ENCODE data around the gene HLA-DOB.

The HLA-DOB gene

DNA sequence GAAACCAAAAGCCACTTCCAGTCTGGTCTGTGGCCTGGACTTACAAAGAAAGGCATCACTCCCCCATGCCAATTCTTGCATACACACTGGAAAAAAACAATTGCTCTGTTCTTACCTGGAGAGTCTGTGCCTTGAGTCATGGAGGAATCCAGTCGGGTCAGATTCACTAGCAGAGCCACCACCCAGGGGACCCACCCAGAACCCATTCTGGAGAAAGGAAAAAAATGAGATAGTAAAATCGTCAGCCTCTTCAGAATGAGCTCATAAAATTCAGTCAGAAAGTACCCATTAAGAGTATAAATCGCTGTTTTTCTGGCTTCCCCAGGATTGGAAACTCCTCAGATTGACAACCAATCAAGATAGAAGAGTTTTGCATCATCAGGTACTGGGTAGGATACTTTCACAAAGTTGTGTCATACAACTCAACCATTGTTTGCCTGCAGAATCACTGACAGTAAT is at the start of gene HLA-DOB:
Gene HLA-DOB (minus strand): TSS at position 257 of the 459 bp plus-strand sequence. CDS start 51 bp downstream, at position 206.
- no peak for FAIRE-seq

GRCh38 chr6:32865724-32866443 is 49.1 kb upstream of the HLA-DOB start:
- no peak for FAIRE-seq

- FAIRE-seq: no peak
Observed at GRCh38 chr6:32862725-32863124, 45.9 kb upstream of the HLA-DOB start.

GRCh38 chr6:32860674-32861073 is 43.9 kb upstream of the HLA-DOB start:
- FAIRE-seq: no peak

- FAIRE-seq: no peak
Observed at GRCh38 chr6:32858194-32858593, 41.4 kb upstream of the HLA-DOB start.

- no peak for FAIRE-seq
Observed at GRCh38 chr6:32857156-32857891, 40.5 kb upstream of the HLA-DOB start.

- no peak for FAIRE-seq
Observed at GRCh38 chr6:32855467-32856174, 38.8 kb upstream of the HLA-DOB start.

DNA sequence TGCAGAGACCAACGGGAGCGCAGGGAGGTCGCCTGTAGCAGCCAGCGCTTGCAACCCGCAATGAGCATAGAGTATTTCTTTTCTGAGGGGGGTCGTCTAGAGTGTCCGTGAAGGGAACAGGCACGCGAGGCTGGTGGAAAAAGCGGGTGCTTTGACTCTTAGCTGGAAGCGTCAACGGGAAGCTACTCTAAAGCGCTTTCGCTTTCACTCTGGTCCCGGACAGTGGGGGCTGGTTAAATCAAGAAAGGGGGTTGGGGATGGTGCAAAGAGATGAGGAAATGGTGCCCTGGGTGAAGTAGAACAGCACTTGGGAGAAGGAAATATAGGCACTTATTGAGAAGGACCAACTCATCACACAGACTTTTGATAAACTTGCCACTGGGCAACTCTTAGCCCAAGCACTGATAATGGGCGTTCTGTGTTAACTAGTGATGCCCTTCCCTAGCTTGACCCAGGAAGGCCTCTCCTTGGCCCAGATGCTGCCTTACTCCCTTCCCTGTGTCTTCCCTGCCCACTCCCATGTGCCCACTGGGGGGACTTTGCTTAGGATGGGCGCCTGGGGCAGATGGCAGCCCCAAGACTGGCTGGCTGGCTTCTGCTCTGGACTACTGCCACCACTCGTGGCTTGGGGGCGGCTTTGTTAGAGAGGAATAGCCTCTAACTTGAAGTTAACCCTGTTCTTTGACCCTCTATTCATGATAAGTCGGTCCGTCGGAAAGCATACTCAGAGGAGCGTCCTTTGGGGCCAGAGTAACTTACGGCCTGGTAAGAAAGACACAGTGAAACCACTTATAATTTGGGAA is 37.8 kb upstream of the HLA-DOB start:
- FAIRE-seq: no peak

DNA sequence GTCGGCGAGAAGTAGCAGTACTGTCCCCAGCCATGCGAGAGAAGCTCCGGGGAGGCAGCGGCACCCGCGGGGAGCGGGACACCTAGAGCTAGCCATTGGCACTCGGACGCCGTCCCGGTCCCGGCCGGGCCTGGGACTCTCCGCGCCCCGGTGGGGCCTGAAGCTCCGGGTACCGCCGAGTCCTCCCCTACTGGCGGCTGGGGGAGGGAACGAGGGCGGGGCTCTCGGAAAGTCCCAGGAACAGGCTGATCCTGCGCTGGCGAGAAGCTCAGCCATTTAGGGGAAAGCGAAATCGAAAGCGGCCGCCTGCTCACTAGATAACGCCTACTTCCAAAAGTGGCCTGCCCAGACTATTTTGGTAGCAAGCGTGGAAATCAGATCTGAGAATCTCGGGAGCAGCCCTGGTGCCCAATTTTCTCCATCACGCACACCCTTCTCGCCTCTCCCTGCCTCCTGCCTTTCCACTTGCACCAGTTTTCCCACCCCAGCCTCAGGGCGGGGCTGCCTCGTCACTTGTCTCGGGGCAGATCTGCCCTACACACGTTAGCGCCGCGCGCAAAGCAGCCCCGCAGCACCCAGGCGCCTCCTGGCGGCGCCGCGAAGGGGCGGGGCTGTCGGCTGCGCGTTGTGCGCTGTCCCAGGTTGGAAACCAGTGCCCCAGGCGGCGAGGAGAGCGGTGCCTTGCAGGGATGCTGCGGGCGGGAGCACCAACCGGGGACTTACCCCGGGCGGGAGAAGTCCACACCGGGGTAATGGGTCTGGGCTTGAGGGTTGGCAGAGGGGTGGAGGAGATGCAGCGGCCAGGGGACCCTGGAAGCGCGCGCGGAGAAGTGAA is 37.0 kb upstream of the HLA-DOB start, which contains the start of the genes PSMB9 and TAP1:
Gene PSMB9 (plus strand): TSS at position 652 of the 835 bp plus-strand sequence. CDS start 38 bp downstream, at position 690.
Gene TAP1 (minus strand): TSS at position 164 of the 835 bp plus-strand sequence. CDS start 68 bp downstream, at position 96.
- FAIRE-seq: no peak

DNA sequence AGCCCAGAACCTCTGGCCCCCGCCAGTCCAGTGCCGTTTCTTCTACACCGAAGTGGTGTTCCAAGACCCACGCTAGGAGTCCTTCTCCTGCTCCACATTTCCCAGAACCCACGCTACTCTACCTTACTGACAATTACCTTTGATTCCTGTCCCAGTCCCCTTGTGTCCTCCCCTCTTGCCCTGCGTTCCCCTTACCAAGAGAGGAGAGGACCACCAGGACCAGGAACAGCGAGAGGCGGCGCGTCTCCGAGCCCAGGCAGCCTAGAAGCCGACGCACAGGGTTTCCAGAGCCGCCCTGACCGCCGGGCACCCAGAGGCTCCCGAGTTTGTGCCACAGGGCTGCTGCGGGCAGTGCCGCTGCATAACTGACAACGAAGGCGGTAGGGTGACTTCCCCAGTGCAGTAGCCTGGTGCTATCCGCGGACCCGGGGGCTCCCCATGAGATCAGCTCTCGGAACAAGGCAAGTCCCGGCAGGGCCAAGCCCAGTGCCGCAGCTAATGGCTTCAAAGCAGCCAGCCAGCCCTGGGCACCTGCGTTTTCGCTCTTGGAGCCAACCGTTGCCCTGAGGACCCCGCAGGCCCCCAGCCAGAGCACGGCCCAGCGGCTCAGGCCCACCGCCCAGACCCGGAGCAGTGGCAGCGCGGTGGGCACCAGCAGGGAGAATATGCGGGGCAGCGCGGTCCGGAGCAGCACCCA is 36.2 kb upstream of the HLA-DOB start:
- FAIRE-seq: no peak

GRCh38 chr6:32852018-32852843 is 35.4 kb upstream of the HLA-DOB start:
- no peak for FAIRE-seq

DNA sequence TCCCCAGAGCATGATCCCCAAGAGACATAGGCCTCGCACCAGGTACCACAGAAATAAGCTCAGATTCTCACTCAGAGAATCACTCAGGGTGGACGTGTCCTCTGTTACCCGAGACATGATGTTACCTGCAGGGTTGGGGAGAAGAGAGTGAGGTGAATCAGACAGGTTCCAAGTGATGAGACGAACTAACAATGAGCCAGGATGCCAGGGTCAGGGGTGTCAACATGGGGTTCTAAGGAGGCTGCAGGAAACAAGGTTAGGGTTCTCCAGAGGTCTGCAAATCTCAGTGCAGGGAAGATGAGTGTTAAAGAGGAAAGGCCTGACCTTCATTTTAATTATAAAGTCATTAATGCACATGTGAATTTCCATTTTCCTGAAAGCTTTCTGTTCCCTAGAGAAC is 34.2 kb upstream of the HLA-DOB start:
- FAIRE-seq: no peak

DNA sequence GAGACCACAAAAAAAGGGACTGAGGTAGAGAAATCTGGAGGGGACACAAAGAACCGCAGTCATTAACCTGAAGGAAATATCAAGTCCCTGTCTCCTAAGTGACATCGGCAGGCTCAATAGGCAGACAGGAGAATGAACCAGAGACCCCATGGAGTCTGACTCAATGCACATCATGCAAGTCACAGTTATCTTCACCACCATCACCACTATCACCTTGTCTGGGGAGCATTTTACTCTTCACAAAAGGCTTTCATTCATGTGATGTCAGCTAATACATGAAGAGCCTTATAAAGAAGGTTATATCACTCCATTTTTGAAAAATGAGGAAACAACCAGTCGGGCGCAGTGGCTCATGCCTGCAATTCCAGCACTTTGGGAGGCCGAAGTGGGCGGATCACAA is 32.3 kb upstream of the HLA-DOB start:
- no peak for FAIRE-seq

- no peak for FAIRE-seq
Observed at GRCh38 chr6:32847795-32848194, 31.0 kb upstream of the HLA-DOB start.

DNA sequence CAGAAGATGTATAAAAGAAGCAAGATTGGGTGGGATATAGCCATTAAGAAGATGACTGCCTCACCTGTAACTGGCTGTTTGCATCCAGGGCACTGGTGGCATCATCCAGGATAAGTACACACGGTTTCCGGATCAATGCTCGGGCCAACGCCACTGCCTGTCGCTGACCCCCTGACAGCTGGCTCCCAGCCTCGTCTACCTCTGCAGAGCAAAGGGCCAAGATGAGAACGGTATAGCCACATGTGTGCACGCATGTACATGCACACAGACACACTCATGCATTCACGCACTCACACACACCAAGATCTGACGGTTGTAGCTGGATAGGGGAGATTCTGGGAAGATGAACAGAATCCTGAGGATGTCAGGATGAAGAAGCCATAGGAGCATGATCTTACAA is 30.2 kb upstream of the HLA-DOB start:
- FAIRE-seq: no peak

DNA sequence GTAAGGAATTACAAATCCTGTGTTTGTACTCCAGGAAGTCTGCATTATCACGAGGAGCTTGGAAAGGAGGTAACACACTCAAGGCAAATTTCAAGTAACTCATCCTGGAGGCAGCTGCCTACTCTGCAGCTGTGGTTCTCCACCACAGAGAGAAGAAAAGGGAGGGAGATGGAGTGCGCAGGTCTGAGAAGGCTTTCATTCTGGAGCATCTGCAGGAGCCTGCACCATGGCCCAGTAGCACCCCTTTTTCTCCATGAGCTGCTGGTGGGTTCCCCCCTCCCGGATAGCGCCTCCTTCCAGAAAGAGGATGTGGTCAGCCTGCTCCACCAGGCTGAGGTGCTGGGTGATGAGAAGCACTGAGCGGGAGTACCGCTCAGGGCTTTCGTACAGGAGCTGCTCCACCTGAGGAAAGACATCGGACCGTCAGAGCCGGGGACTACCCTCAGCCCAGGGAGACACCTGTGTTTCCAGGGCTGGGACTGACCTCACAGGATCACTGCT is 28.6 kb upstream of the HLA-DOB start:
- FAIRE-seq: no peak

- FAIRE-seq: no peak
Observed at GRCh38 chr6:32844839-32845383, 28.1 kb upstream of the HLA-DOB start.

GRCh38 chr6:32843979-32844838 is 27.4 kb upstream of the HLA-DOB start, which contains the start of gene PSMB8:
TSS of gene PSMB8 (minus strand) at chr6:32844047. CDS start at chr6:32843996, 51 bp downstream.
- no peak for FAIRE-seq

Data from colon (tissue), 2 donors.